GM18517 (cell line): Measurements from ENCODE around the gene SPATA20.

Experiments
- ATAC-seq: cut with Tn5 transposase; IDR thresholded peaks from one replicate; pipeline ENCODE4 v1.9.1; 2021; ENCODE audit warnings: mild to moderate bottlenecking, moderate library complexity; ENCODE audit not compliant: unreplicated experiment

SPATA20 gene

DNA sequence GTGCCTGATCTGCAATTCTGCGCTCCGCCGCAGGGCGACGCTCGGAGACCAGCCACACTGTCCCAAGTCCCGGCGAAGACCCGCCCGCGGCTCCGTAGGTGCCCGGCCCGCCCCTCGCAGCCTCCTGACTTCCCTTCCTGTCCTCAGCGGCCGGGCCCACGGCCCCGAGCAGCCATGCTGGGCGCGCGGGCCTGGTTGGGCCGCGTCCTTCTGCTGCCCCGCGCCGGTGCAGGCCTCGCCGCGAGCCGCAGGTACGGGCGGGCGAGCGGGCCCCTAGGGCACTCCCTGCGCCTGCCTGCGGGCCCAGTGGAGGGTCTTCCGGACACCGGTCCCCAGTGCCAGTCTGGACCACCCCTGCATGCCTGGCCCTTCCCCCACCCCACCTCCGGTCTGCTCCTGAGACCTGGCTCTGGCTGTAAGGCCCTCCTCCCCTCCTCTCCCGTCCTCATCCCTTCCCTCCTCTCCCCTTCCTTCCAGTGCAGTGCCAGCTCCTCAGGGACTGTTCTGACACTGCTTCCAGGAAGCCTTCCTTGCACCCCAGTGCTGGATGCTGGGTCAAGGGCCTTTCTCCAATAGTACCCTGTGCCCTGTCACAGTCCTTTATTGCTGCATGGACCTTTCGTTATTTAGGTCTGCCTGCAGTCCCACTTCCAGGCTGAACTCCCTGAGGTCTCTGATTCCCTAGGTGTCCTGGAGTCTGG, at the start of gene SPATA20:
Gene SPATA20, plus strand, starts transcription at position 140 of the 701 bp plus-strand sequence. Its CDS starts 35 bp downstream, at position 175.
- ATAC-seq = peak; percentile 67

DNA sequence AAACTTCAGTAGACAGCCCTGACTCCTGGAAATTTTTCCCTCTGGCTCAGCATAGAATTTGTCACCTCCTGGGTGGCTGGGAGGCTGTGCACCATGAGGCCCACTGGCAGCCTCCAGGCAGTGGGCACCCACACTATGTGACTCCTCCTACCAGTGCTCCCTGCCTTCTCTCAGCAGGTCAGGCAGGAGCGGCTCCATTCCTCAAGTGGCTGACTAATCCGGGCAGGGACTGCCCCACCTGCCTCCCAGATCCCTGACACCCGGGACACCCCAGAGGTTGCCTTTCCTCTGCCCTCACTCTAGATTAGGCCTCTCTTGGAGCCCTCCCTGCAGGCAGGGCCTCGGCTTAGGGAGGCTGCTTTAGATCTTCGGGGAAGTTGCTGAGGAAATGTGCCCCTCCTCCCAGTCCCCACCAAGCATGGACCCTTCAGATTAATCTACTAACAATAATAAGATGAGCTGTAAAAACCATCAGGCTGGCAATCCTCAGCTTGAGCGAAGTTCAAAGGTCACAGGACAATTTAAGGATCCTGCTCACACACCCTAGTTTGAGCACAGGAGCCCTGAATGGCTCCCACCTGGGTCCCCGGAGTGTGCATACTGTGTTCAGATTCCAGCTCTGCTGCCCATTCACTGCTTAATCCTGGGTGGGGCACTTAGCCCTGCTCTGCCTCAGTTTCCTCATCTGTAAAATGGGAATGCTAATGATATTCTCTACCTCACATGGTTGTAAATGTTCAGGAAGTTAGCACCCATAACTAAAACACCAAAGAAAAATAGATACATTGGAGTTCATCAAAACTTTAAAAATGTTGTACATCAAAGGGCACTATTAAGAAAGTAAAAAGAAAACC, 48.7 kb upstream of the SPATA20 start:
- no peak for ATAC-seq

DNA sequence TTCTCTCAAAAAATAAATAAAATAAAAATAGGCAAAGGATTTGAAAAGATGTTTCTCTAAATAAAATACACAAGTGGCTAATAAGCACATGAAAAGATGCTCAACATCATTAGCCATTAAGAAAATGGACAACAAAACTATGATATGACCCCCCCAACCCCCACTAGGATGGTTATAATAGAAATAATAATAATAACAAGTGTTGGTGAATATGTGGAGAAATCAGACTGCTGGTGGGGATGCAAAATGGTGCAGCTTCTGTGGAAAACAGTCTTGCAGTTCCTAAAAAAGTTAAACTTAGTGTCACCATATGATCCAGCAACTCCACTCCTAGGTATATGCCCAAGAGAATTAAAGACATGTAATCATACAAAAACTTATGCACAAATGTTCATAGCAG, 47.7 kb upstream of the SPATA20 start:
- ATAC-seq = no peak

DNA sequence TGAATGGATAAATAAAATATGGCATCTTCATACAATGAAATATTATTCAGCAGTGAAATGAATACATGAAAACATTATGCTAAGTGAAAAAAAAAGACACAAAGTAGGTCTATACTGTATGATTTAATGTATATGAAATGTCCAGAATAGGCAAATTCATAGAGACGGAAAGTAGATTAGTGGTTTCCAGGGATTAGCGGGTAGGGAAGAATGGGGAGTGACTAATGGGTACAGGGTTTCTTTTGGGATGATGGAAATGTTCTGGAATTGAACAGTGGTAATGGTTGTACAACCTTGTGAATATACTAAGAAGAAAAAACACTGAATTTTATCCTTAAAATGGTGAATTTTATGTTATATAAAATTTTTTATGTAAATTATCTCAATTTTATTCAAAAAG, 47.3 kb upstream of the SPATA20 start:
- no peak for ATAC-seq

DNA sequence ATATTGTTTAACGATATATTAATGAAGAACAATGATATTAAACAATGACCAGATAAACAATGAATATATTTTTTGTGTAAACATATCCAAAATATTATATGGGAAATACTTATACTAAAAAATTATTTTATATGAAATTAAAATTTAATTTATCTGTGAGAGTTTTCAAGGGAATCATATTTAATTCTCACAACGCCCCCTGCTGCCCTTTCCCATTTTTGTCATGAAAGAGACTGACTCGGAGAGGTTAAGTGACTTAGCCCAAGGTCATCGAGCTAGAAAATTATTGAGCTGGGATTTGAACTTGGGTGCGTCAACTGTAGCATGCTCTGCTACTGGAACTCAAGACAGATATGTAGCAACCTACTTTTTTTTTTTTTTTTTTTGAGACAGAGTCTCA, 45.9 kb upstream of the SPATA20 start:
- no peak for ATAC-seq

DNA sequence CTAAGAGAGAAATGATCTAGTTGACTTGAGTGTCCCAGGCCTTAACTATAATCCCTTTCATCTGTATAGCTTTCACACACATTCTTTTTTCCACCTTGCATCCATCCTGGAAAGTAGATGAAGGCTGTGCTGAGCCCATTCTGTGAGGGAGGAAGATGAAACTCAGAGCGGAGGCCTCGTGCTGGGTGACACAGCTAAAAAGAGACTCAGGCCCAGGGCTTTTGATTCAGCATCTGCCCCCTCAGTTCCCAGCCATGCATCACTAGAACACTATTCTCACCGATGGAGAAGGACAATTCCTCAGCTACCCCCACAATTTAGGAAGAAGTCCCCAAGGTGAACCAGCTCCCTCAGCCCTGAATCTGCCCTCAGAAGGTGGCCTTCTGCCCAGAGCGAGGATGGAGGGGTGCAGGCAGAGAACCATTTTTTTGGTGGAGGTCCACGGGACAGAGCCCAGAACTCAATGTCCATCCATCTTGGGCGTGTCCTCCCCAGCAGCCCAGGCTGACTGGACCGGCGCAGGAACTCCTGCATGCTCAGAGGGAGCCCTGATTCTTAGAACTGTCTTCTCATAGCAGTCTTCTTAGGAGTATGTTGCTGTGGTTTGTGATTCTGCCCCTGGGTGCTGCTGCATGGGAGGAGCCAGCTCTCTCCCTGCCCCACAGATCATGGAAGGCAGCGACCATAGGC, 44.5 kb upstream of the SPATA20 start:
- no peak for ATAC-seq

DNA sequence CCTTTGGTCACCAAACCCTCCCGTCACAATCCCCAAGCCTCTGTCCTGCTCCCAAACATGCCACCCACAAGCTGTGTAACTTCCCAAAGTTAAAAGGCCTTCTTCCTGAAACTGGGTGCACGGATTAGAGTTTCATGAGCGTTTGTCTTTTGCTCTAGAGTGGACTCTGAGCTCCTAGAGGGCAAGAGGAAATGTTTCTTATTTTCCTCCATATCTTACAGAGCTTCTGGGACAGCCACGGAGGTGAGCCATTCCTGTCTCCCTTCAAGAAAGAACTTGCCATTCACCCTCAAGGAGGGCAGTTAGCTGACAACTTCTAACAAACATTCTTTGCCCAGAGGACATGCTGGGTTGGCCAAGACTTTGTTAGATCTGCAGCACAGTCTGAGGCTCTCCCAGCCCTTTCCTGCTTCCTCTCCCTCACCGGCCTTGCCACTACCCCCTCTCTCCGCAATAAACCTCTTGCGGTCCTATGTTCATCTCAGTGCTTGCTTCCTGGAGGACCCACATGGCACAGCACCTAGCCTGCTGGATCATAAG, 41.3 kb upstream of the SPATA20 start:
- ATAC-seq = no peak

DNA sequence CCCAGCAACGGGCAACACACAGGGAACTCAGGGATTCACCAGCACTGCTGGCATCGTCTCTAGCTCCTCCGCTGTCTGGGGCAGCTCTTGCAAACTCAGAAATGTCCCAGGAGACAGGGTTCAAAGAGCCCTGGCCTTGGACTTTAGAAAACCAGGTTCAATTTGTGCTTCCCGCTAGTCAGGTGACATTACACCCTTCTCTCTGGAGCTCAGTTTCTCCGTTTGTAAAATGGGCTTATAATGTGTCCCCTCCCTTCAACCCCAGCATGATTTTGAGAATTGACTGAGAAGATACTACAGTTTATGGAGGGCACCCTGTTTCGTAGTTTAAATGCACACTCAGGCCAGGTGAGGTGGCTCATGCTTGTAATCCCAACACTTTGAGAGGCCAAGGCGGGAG, 40.7 kb upstream of the SPATA20 start:
- ATAC-seq = no peak

DNA sequence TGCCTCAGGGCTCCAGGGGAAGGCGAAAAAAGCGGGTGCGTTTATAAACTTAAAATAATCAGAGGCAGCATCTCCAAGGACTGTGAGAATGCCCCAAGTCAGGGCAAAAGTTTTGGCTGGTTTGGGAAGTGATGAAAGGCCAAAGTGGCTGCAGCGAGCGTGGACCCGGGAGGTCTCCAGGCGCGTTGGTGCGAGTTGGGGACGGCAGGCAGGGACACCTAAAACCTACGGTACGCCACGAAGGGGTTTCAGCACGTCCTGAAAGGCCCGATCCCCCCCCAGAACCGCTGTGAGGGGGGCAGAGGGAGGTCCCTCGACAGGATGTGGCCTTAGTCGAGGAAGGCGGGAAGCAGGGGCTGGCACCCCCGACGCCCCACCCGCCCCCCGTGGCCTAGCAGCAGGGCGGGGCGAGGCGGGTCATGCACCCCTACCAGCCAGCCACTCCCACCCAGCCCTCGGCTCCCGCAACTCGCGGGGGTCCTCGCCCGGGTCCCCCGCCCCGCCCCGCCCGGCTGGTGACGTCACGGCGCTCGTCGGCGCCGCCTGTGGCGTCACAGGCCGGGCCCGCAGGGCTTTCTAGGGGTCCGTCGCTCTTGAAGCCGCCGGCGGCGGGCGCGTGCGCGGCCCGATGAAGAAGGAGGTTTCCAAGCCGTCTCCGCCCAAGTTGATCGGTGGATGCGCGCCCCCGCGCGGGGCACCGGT, 39.0 kb upstream of the SPATA20 start, which contains the start of gene MYCBPAP:
Gene MYCBPAP, plus strand, starts transcription at position 569 of the 702 bp plus-strand sequence. CDS start 236 bp downstream, outside the sequence.
- no peak for ATAC-seq

DNA sequence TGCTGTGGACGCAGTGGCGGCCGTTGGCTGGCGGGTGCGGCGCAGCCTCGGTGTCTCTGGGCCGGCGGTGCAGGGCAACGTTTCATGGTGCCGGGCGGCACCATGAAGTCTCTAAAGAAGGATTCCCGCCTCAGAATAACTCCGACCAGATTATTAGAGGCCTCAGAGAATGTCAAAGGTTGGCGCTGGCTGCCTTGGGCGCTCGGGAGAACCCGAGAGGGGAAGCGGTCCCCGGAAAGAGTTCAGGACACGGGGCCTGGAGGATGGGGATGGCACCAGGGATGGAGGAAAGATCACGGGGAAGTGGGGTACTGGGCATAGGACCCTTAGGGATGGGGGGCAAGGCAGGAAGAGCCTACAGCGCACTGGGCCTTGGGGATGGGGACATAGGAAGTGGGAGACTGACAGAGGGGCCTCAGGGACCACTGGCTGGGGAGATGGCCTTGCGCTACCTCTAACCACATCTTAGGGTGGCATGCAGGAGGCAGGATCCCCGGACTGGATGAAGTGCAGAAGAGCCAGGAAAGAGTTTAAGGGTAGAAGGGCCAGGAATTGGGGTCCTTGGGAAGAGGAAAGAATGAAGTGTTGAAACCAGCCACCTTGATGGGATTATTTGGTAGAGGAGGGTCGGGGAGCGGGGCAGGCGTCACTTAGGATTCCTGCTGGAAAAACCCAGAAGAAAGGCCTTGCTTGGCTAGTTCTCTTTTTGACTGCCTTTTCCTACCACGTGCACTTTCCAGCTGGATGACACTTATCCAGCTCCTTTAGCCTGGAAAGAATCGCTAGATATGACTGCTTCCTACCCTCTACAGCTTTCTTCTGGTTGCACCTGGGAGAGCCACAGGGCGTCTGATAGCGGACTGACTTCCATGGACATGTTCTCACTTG, 38.2 kb upstream of the SPATA20 start:
- no peak for ATAC-seq

DNA sequence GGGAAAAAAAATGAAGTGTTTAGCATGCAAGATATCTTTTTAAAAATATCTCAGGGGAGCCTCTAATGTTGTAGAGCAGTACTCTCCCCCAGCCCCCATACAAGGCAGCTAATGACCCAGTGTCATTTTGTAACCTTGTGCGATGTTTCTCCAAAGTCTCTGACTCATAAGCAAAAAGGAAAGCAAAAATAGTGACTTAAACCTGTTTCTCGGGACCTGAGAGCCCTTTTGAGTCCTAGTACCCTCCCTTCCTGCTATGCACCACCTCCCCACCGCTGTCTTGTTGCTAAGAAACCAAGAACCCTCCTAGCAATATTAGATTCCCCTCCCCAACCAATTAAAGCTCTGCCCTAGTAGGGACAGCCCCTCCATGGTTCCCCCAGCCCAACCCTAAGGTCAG, 35.9 kb upstream of the SPATA20 start:
- peak; percentile 88 for ATAC-seq

DNA sequence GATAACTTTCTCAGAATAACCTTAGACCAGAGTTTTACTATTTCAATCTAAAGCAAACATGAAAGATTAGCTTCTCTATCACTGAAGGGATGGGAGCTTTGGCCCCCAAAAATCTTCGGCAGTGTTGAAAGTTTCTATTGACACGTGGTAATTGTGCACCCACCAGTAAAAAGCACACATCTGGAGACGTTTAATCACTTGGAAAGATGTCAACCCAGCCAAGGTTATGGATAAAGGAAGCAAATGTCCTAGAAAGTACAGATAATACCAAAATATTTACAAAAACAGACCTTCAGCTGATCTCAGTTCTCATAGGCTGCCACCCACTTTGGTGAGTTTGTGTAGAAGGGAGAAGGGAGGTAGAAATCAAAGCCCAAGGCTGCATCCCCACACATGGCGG, 33.5 kb upstream of the SPATA20 start:
- ATAC-seq = no peak

DNA sequence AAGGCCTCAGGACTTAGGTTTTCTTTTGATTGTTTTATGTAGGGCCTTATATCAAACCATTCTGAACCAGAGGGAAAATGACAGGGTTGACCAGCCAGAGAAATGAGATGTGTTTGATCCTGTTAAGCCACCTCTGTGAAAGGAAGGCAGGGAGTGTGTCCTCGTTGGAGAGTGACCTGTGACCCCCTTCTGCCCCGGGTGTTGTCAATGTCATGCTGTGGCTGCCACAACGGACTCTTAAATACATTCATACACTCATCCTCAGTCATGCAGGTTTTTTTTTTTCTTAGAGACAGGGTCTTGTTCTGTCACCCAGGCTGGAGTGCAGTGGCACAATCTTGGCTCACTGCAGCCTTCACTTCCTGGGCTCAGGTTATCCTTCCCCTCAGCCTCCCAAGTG, 32.6 kb upstream of the SPATA20 start:
- ATAC-seq = no peak

DNA sequence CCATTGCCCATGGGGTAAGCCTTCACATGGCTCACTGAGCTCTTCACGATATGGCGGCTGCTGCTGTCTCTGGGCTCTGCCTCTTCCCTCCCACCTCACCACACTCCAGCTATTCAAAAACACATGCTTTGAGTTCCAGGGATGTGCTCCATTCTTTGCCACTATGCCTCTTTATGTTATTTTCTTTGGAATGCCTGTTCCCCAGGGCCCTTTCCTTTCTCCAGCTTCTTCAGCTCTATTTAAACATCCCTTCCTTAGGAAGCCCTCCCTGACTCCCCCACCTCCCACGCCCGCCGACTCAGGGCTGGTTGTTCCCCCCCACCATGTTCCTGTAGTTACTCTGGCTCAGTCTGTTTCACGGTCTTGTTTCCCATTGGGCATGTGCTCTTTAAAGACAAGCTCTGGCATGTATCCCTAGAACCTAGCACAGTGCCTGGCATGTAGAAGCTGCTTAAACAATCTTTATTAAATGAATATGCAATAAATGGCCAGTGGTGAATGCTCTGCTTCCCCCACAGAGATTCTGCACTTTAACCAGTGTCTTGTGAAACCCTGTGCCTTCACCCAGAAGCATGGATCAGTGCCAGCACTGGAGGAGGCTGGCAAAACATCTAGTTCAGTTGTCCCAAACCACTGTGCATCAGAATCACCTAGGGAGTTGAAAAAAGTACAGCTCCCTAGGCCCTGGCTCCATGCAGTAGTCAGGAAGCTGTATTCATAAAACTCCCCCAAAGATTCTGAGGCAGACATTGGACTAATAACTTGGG, 31.9 kb upstream of the SPATA20 start:
- no peak for ATAC-seq

DNA sequence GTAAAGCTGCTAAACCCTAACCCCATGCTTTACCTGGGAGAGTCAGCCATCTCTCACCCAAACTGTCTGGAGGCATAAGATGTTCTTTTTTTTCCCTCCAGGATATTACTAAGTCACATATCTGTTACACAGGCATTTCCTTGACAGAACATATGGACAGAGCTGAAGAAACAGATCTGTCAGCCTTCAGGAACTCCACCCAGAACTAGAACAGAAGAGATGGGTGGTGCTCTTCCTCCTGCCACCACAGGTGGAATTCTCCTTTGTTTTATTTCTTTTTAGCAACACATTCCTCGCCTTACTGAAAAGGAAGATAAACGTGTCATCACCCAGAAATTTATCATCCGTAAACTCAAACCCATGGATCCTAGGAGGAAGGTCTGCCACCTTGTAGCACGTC, 30.0 kb upstream of the SPATA20 start:
- no peak for ATAC-seq

DNA sequence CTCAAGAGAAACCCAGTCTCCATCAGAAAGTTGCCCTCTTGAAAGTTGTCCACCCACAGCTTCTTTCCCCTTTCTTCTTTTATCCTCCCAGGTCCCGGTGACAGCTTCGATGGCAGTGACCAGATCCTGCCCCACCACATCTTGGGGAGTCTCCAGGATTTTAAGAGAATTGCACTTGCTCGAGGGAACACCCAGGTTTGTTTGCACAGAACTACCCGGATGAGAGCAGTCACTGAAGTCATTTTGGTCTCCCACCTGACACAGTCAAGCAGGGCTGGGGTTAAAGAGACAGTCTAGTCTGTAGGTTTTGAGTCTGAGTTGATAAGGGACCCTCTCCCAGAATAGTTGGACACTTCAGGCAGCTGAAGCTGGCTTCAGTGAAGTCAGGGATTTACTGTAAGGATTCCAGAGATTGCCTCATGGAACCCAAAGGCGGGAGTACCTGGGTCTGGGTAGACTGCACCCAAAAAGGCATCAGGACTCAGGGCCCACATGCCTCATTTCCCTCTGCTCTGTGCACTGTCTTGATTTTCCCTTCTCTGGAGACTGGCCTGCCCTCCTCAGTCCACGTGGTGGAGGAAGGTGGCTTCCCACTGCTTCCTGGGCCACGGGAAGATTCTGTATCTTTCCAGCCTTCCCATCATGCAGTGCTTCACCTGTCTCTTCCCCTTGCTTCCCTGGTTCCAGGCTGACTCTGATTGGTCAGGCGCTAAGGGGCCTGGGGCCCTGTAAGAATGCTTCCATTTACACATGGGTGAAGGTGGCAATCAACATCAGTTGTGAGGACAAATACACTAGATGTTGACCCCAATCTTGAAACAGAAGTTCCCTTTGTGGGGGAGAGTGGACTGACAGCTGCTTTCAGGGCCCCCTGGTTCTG, 29.2 kb upstream of the SPATA20 start:
- no peak for ATAC-seq

DNA sequence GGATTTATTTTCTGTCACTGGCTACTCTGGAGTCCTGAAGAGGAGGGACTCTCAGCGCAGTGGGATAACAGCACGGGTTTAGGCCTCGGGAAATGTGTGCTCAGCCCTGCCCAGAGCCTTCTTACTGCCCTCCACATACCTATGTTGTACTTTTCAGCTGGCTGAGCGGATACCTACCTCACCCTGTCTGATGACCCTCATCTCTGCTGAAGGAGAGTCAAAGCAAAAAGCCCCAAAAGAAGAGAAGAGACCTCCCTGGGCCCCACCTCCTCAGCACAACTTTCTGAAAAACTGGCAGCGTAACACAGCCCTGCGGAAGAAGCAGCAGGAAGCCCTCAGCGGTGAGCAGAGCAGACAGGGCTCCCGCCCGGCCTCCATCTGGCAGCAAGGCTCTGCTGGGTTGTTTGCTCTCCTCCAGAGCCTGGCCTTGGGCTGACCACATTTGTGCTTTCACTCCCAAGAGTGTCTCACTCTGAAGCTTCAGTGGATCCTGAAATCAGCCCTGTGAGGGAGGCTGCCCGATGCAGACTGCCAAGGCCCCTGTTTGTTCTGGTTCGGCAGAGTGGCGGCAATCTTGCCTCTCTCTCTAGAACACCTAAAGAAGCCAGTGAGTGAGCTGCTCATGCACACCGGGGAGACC, 28.5 kb upstream of the SPATA20 start:
- ATAC-seq = no peak
